Stimulated activated CD8-positive, alpha-beta memory T cell treated with anti-CD3 and anti-CD28 coated beads, Interleukin-4, amount 100 ng/mL, for 24 hours (primary cell): ENCODE measurements around the gene GRIK3.

ENCODE experiments used
- DNase-seq: peaks from one replicate; pipeline ENCODE4 v3.0.0-alpha.2; 2020; ENCODE audit warnings: low read depth

The GRIK3 gene

DNA sequence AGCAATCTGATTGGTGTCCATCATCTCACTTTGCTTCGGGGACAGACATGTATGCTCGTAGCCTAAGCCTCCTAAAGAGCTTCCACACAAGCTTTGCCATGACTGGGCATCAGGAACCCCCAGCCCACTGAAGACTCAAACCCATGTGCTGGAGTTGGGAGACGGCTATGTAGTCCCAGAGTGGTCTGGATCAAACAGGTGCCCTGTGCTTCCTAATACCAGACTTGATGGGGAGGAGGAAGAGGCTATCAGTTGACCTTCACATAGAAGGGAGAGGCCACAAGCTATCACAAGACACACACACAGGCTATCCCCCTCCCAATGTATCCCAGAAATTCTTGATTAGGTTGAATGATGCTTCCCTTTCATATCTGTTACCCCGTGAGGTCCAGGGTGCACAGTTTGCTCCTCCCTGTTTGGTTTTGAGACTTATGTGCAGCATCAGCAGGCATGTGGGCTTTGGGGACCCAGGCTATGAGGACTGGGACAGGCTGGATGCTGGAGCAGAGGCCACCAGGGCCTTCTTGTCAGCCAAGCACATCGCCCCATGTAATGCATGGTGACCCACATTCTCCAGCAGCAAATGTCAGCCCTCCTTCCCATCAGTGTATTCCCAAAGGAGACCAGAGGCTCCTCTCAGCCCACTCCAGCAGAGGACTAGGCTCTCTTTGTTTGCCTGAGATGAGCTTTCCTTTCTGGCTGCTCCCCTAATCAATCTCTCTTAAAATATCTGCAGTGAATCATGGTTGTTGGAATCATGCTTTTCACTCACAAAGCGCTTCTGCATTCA is 159.8 kb downstream of the GRIK3 start:
- no peak for DNase-seq

DNA sequence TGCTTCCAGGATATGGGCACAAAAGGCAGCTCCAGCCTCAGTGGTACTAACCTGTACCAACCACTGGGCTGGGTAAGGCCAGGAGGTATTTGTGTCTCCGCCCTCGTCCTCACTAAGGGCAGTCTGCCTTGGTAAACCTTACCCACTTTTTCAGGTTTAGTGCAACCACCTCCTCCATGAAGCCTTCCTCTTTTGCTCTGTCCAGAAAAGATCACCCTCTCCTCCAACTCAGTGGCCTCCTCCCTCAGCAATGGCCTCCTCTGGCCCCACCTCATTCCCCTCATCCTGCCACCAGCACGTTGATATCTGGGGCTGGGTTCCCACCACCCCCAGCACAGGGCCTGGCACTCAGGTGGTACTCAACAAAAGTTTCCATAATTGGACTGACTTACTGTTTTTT is 161.5 kb downstream of the GRIK3 start:
- DNase-seq: no peak

DNA sequence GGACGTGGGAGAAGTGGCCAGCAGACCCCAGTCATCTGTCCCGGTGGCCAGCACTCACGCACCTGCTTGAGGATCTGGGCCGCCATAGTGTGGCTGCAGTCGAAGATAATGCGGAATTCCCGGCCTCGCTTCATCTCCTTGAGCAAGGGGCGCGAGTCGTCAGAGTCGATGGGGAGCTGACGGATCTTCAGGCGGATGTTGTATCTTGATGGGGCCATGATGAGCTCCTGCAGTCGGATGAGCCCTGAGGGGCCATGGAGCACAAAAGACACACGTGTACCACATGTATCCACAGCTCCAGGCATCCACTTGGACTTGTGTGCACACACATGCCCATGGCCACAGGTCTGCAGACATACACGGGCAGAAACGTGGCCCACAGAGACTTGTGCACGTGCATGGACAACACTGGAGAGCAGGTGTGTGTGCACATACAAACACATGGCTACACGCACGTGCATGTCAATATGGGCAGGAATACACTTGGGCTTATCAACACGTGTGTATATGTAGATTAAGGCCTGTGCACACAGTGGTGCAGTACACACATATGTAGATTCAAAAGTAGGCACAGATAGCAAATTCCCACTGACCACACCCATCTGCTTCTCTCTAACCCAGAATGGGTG is 162.1 kb downstream of the GRIK3 start:
- DNase-seq: no peak

DNA sequence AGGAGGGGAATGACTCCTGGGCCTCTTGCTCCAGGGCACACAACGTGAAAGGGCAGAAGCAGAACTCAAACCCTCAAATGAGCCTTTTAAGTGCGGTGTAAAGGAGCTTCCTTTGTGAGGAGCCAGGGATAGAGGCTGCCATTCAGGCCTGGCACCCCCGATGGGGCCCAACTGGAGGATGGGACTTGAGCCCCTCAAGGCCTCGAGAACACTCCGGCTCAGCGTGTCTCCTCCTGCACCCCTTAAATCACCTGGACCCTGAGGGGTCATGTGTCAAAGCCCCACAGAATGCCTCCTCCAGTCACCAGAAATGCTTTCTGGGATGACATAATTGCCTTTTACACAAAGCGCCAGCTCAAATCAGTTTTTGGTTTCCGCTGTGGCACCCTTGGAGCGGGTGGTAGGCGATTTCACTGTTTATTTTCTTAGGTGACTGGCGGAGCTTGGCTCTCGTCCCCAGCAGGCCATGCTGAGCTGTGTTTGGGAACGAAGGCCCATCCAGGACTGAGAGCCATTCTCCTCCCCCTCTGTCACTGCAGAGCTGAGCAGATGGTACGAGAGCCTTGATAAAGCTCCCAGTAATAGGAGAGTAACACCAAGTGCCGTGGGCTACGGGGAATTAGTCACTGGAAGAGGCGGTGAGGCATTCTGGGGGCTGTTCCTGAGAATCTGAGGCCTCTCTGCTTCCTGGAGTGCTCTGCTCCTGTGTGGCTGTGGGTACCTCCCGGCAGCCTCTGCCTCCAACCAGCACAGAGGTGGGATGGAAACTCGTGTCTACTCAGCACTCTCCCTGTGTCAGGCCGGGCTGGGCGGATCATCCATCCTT is 163.0 kb downstream of the GRIK3 start:
- DNase-seq: no peak

DNA sequence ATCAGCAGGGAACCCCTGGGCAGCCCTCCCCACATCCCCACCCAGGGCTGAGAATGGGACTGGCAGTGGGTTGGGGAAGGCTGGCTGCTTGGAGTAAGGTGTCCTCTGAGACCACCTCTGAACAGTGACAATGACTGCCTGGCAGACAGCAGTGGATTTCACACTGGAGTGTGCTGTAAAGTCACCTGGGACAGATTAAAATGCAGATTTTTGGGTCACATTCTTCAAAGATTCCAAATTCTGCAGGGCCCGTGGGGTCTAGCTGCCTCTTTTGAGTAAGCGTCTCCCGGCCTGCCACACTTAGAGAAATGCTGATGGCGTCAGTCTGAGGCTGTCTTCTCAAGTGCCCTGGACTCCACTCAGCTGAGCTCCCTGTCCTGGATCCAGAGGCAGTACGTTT is 164.5 kb downstream of the GRIK3 start:
- no peak for DNase-seq

DNA sequence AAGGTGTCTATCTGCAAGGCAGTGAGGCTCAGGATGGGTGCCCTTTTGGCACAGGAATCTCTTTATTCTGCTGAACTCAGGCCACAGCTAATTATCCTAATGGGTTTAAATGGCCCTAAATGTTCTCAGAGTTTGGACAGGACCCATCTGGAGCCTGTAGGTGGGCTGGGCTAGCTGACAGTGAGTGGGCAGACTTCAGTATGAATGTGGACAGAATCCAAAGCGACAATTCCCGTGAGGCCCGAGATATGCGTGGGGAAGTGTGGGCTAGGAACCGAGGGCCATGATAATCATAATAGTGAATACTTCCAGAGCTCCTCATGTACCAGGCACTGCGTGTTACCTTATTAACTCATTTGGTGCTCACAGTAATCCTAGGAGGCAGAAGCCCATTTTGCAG is 165.3 kb downstream of the GRIK3 start:
- no peak for DNase-seq

DNA sequence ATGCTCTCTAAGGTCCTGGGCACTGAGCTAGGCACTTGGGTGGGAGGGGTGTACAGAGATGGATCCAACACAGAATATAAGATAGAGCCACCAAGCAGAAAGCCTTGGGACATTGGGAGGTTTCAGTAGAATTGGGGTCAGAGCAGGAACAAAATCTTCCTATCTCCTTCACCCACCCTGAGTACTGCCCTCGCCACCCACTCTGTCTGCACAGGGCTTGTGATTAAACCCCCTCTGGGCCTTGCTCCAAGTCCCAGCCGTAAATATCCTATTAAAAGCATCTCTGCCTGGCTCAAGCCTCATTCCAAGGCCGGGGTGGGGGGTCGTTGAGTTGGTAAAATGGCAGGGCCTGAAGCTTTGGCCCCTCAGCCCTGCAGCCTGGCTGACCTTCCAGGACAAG is 166.7 kb downstream of the GRIK3 start:
- DNase-seq: no peak

DNA sequence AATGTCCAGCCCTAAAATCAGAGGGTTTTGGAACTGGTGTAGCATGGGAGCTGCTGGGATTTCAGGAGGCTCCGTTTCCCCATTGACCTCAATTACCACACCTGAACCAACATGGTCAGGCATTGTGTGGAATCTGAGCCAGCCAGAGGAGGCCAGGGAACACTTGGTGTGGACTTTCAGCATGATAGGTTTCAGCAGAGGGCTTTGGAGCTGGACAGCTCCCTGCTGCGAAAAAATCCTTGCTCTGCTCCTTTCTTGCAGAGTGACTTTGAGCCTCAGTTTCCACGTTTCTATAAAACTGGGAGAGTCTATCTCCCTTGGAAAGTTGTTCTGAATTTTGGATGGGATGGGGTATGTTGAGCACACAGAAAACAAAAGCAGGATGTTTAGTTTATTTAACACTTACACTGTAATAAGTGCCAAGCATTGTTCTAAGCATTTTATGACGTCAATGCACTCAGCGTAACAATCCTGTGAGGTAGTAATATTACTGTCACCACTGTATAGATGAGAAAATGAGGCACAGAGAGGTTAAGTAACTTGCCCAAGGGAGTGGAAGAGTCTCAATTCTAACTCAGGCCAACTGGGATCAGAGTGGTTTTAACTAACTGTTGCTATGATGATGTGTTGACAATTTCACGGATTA is 168.0 kb downstream of the GRIK3 start:
- no peak for DNase-seq

DNA sequence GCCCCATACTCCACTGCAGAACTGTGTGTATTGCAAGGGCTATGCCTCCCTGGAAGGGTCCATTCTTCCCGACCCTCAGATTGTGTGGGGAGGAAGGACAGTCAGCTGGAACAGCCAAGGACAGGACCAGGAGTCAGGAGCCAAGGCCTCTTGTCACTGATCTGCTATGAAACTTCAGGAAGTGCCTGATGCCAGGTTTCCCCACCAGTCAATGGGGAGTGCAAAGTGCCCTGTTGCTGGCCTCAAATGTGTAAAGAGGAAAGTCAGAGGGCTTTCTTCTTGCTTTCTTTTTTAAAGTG is 168.8 kb downstream of the GRIK3 start:
- no peak for DNase-seq

DNA sequence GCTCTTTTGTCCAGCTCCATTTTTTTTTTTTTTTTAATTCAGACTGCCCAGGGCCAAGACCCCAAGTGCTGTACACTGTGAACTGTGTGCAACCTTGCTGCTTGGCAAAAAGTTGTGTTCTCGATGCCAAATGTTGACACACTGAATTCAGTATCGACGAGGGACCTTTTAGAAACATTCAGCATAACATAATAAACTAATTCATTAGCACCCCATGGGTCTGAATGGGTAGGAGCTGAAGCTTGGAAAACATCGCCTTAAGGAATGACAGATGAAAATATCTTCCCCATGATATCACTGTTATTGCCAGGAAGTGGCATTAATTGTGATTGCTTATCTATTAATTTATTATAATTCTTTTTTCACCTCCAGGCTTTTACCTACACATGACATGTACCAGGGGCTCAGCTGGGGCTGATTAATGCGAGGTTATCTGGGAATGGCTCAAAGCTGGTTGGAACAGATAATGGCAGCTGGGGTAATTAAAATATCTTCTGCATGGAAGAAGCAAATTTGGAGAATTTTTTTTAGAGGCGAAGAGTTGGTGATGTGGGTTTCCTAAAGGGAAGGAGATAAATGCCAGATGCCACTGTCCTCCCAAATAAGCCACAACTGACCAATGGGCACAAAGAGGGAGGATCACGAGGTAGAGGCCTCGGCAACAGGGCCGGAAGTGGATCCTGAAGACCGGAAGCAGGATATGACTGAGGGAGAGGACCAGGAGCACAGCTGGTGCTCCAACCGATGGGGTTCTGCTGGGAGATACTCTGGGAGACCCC is 169.3 kb downstream of the GRIK3 start:
- DNase-seq: no peak

DNA sequence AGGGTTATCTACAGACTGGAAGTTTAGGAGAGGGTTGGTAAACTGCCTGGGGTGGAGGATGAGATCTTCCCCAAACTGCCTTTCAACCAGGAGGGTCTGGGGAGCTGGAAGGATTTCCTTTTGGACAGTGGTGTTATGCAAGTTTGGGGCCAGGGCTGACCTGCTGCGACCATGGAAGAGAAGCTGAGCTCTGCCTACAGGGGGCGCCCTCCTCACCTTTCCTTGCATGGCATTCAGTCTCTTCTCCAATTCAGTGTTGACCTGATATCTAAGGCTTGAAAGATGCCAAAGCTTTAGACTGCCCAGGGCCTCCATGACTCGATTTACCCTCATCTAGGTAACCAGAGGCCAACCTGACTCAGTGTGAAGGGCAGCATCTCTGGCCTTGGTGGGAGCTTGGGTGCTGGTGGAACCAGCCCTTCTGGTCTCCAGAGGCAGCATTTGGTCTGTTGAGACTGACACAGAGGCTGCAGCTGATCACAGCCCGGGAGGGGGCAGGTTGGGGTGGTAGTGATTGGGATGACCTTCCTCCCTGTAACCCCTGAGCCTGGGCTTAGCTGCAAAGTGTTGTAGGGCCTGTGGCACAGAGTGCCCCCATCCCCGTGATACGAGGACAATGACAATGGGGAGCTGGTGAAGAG is 170.0 kb downstream of the GRIK3 start:
- no peak for DNase-seq

DNA sequence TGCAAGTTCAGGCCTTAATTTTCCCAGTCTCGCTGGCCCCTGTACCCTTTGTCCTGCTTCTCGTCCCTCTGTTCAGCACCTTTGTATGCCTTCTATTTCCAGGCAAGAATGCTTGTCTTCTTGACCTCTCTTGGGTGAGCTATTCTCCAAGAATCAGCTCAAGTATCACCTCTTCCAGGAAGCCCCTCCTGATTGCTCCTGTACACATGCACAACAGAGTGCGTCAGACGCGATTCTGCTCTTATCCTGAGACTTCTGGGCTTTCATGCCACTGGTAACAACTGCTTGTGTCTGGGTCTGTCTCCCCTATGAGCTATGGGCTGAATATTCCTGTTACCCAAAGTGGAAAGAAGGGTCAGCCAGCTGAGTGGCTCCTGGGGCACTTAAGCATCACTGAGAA is 170.8 kb downstream of the GRIK3 start:
- DNase-seq: no peak

DNA sequence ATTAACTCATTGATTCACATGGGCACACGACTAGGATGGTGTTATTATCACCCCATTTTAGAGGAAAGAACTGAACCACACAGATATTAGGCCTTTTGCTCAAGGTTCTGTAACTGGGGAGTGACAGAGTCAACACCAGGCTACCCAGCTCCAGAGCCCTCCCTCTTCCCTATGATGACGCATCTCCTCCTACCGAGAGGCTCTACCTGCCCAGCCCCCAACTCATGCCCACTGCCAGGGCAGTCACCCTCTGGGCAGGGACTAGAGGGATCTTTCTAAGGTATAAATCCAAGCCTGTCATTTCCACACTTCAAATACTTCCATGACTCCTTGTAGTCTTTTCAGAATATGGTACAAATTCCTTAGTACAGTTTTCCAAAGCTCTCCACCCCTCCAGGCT is 171.3 kb downstream of the GRIK3 start:
- DNase-seq: no peak

DNA sequence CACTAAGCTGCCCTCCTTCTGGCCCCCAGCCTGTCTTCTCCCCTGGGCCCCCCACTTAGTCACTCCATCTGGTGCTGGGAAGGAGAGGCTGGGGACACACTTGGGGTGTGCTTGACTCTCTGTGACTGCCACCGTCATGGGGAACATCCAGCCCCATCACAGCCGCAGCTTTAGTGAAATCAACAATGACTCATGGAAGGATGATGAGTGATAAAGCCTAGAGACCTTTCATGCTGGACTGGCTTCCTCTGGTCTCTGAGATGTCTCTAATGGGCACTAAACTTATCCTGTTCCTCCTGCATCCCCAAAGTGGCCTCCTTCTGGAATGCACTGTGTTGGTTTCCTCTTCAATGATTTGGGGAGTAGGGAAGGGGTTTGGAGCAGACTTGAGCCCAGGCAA is 172.9 kb downstream of the GRIK3 start:
- no peak for DNase-seq

DNA sequence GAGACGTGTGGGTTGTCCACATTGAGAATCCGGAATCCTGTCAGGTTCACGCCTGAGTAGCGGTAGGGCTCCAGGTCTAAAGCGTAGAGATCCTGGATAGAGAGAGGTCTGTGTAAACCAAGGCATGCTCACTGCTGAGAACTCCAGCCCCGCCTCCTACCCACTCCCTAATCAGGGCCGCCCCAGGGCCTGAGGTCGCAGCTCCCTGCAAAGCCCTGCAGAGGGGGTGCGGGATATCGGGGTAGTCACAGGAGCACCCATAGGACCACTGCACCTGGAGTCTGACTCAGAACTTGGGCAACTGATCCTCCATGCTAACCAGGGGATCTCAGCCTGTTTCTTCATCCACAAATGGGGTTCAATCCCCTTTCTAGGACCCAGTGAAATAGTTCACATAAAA is 174.4 kb downstream of the GRIK3 start:
- DNase-seq: no peak

DNA sequence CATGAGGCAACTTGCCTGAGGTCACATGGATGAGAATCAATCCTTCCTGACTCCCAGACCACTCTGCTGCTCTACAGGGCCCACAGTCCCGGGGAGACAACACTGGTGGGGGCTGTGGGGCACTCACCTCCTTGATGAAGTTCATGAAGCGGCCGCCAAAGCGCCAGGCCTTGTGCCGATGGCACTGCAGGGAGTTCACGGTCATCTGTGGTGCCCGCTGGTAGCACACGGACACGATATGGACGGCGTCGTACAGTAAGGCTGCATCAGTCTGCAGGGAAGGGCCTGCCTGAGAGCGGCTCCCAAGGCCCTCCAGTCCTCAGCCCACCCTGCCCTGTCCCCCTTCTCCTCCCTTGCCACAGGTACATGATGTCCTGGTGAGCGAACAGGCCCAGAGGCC is 175.3 kb downstream of the GRIK3 start:
- DNase-seq: no peak

DNA sequence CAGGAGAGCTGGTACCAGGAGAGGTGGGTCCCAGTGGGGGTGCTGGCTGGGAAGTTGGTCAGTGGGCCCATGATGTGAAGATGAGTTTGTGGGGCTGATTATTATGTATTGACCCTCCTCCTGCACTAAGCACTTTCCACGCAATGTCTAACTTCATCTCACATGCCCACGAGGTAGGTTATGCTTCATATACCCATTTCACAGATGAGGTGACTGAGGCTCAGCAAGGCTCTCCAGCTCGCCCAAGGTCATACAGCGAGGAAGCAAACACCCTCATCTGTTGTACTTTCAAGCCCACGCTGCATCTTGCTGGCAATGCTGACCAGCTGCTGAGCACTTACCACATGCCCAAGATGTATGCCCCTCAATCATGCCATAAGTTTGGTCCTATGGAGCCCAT is 175.8 kb downstream of the GRIK3 start:
- DNase-seq: no peak

DNA sequence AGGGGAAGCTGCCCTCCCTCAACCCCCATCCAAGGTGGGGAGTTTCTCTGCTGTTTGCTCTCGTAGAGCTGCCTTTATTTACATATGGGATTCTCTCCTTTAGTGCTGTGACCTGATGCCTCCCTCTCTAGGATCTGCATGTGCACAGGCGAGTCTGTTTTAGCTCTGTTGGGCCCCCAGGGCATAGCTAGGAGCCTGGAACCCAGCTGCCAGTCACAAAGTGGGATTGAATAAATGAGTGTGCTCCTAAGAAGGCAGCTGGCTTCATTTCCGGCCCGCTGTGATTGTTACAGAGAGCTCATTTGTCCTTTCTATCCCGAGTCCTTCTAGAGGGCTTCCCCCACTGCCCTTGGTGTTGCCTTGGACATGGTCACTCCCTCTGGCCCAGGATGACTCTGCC is 176.6 kb downstream of the GRIK3 start:
- no peak for DNase-seq

DNA sequence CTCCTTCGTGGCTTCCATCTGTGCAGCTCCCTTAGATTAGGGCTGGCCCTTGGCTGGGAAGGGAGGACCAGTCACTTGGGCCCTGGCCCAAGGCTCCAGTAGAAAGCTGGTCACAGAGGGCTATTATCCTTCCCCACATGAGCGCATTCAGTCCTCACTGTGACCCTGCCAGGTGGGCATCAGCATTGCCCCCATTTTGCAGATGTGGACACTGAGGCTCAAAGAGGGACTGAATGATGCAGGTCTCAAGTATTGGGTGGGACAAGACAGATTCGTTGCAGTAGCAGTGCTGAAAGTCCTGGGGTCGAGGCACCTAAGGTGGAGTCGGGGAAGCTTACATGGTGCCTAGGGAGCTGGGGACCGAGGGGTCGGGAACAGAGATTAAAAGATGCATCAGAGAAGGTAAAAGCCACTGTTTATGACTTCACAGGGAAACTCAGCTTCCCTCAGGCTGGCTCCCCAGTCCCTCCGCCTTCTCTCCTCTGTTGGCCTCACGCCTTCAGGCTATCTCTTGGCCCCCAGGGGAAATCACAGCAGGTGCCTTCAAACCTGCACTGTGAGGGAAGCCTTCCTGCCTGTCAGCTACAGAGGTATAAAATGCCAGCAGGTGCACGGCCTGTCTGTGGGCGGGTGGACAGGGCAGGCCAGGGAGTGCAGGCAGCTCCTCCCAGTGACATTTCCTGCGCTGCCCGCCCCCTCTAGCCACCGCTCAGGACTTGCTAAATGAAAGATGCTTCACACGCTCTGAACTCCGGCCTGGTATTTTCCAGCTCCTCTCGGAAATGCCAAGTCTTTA is 178.4 kb downstream of the GRIK3 start:
- no peak for DNase-seq

DNA sequence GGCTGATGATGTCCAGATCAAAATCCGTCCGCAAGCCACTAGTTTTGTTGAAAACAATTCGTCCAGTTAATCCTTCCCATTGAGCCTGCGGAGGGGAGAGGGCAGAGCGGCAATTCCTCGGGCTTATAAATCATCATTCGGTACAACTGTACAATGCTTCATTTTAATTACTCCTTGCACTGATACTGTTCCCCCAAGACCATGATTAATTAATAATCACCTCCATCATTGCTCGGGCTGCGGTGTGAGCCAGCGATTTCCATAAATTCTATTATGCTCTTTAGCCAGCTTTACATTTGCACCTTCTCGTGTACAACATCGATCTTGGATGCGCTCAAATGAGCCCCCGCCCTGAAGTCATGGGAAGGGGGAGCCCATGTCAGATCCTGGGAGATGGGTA is 180.7 kb downstream of the GRIK3 start:
- no peak for DNase-seq

DNA sequence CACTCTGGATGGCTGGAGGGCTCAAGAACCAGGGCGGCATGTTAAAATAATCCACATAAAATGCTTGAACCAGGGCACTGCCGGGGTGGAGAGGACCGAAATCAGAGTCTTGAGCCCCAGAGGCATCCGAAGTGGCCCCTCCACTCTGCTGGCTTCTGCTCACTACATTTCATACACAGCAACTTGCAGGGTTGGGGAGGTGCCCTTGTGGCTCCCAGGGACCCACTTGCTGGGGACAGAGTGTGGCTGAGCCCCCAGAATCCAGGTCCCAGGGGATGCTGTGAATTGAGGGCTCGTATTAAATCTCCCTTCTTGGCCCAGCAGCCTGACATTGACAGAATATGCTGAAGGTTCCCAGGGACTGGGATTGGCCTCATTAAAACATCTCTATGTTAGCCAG is 181.7 kb downstream of the GRIK3 start:
- no peak for DNase-seq
